HG02981 (cell line): ENCODE measurements around the gene ERC2.
A peak's percentile ranks its signal among the peaks of the same experiment; 100 is the strongest.

ENCODE experiments used
- ATAC-seq: cut with Tn5 transposase; IDR thresholded peaks from one replicate; pipeline ENCODE4 v1.9.1; 2021; ENCODE audit warnings: mild to moderate bottlenecking, moderate library complexity; ENCODE audit not compliant: unreplicated experiment

Gene ERC2

GRCh38 chr3:55664387-55664786, 803.9 kb downstream of the ERC2 start:
- no peak for ATAC-seq

GRCh38 chr3:55662683-55663082, 805.6 kb downstream of the ERC2 start:
- no peak for ATAC-seq

- ATAC-seq: no peak
These were observed 806.7 kb downstream of the ERC2 start for GRCh38 chr3:55661571-55661970.

GRCh38 chr3:55661141-55661540, 807.1 kb downstream of the ERC2 start:
- no peak for ATAC-seq

GRCh38 chr3:55660642-55661041, 807.6 kb downstream of the ERC2 start:
- ATAC-seq: no peak

GRCh38 chr3:55659701-55660100, 808.6 kb downstream of the ERC2 start:
- ATAC-seq: no peak

GRCh38 chr3:55658690-55659562, 809.3 kb downstream of the ERC2 start:
- ATAC-seq: no peak

- no peak for ATAC-seq
These were observed 810.0 kb downstream of the ERC2 start for GRCh38 chr3:55658270-55658669.

GRCh38 chr3:55655544-55655943, 812.7 kb downstream of the ERC2 start:
- no peak for ATAC-seq

GRCh38 chr3:55654123-55654760, 814.0 kb downstream of the ERC2 start:
- peak; percentile 85 for ATAC-seq

GRCh38 chr3:55651011-55651410, 817.3 kb downstream of the ERC2 start:
- no peak for ATAC-seq

GRCh38 chr3:55650011-55650410, 818.3 kb downstream of the ERC2 start:
- no peak for ATAC-seq

GRCh38 chr3:55649554-55649953, 818.7 kb downstream of the ERC2 start:
- no peak for ATAC-seq

GRCh38 chr3:55648591-55649318, 819.5 kb downstream of the ERC2 start:
- ATAC-seq: no peak

GRCh38 chr3:55647670-55648069, 820.6 kb downstream of the ERC2 start:
- no peak for ATAC-seq

GRCh38 chr3:55647063-55647462, 821.2 kb downstream of the ERC2 start:
- no peak for ATAC-seq

- ATAC-seq: no peak
These were observed 822.1 kb downstream of the ERC2 start for GRCh38 chr3:55646121-55646520.

GRCh38 chr3:55645422-55645821, 822.8 kb downstream of the ERC2 start:
- no peak for ATAC-seq

- ATAC-seq: no peak
These were observed 825.0 kb downstream of the ERC2 start for GRCh38 chr3:55643283-55643682.

- no peak for ATAC-seq
These were observed 826.3 kb downstream of the ERC2 start for GRCh38 chr3:55641964-55642363.

GRCh38 chr3:55639896-55640765, 828.1 kb downstream of the ERC2 start:
- ATAC-seq: no peak
